Neural cell (in vitro differentiated cells): Measurements from ENCODE around the gene PHYH.
"Not testable (repeated sequence)": the region's sequence is repeated elsewhere in the genome, so short reads cannot be mapped to it uniquely, and the experiment has no call there.

ENCODE experiments used
- CTCF ChIP-seq: fragments of 450-650 bp; IDR thresholded peaks from 2 replicates; pipeline ENCODE4 v1.5.1; 2014; ENCODE audit warnings: antibody characterized with exemption, mild to moderate bottlenecking, moderate library complexity; ENCODE audit not compliant: poor library complexity, severe bottlenecking
- EZH2 ChIP-seq: fragments of 200-600, 300-800 bp; shearing (Covaris generic), sonication (generic); IDR thresholded peaks from 2 replicates; pipeline ENCODE4 v1.6.1; 2014; ENCODE audit warnings: antibody characterized with exemption, low read length, borderline replicate concordance, mild to moderate bottlenecking; ENCODE audit not compliant: insufficient read depth, poor library complexity, severe bottlenecking
- MXI1 ChIP-seq: fragments of 450-650 bp; conservative IDR thresholded peaks from 2 replicates; pipeline ENCODE4 v1.6.1; 2014; ENCODE audit warnings: antibody characterized with exemption, mild to moderate bottlenecking; ENCODE audit not compliant: poor library complexity, severe bottlenecking
- RAD21 ChIP-seq: fragments of 450-650 bp; conservative IDR thresholded peaks from 2 replicates; pipeline ENCODE4 v1.6.1; 2014; ENCODE audit warnings: antibody characterized with exemption, mild to moderate bottlenecking, moderate library complexity
- REST ChIP-seq: IDR thresholded peaks from 2 replicates; pipeline ENCODE4 v1.6.1; 2012; ENCODE audit warnings: borderline replicate concordance
- TAF1 ChIP-seq: IDR thresholded peaks from 2 replicates; pipeline ENCODE4 v1.6.1; 2012; ENCODE audit warnings: low read depth

GRCh38 chr10:13242260-13242659 lies 57.6 kb downstream of the PHYH start:
- not testable (repeated sequence) for TF ChIP-seq CTCF, TAF1, REST, EZH2, MXI1, RAD21
